Effector memory CD8-positive, alpha-beta T cell (primary cell): Measurements from ENCODE around the gene TBCE.

Experiments
- ATAC-seq: fragments of 150-1000 bp; cut with Tn5 transposase; replicated peaks from 2 replicates; pipeline ENCODE4 v1.10.0; 2021; ENCODE audit warnings: mild to moderate bottlenecking, moderate library complexity
- DNase-seq, 3 experiments: peaks; one replicate each; pipeline ENCODE4 v3.0.0; 2021
- H3K27ac Mint-ChIP-seq, 2 donors: one replicate each; pipeline ENCODE4 v1.8.0; 2022; ENCODE audit warnings: mild to moderate bottlenecking in 2 of 2, mixed read lengths in 2 of 2, moderate library complexity in 2 of 2
- H3K27me3 Mint-ChIP-seq, 2 donors: one replicate each; pipeline ENCODE4 v1.8.0; 2022; ENCODE audit warnings: mixed read lengths in 2 of 2
- H3K36me3 Mint-ChIP-seq: one replicate; pipeline ENCODE4 v1.8.0; 2022; ENCODE audit warnings: mild to moderate bottlenecking, moderate library complexity, mixed read lengths; ENCODE audit not compliant: insufficient read depth
- H3K4me1 Mint-ChIP-seq, 2 donors: one replicate each; pipeline ENCODE4 v1.8.0; 2022; ENCODE audit warnings: low read depth in 2 of 2, mixed read lengths in 2 of 2
- H3K4me3 Mint-ChIP-seq, 2 donors: one replicate each; pipeline ENCODE4 v1.8.0; 2022; ENCODE audit warnings: mild to moderate bottlenecking in 2 of 2, mixed read lengths in 2 of 2, moderate library complexity in 2 of 2
- H3K9me3 Mint-ChIP-seq, 2 donors: one replicate each; pipeline ENCODE4 v1.8.0; 2022; ENCODE audit warnings: mixed read lengths in 2 of 2

TBCE gene

GRCh38 chr1:235495030-235495429, 127.8 kb downstream of the TBCE start:
- ATAC-seq, result no peak
- no peak for DNase-seq
- no peak overlapping the region for H3K27ac Mint-ChIP-seq
- no peaks in the 10 kb centered on the region for H3K27me3 Mint-ChIP-seq
- no peaks in the 10 kb centered on the region for H3K9me3 Mint-ChIP-seq
- peaks cover 12% of the 10 kb centered on the region for H3K36me3 Mint-ChIP-seq
- no peak overlapping the region for H3K4me3 Mint-ChIP-seq
- peaks cover 7 to 14% of the 10 kb centered on the region in 2 donors for H3K4me1 Mint-ChIP-seq

GRCh38 chr1:235495551-235495950, 128.3 kb downstream of the TBCE start:
- Mint-ChIP-seq H3K27me3 (no peaks in the 10 kb centered on the region), H3K36me3 (peaks cover 9% of the 10 kb centered on the region), H3K9me3 (no peaks in the 10 kb centered on the region), H3K4me1 (peaks cover 7 to 14% of the 10 kb centered on the region in 2 donors), H3K27ac (no peak overlapping the region), H3K4me3 (no peak overlapping the region)
- DNase-seq (no peak), ATAC-seq (no peak)

GRCh38 chr1:235500971-235501540, 133.8 kb downstream of the TBCE start:
- H3K9me3 Mint-ChIP-seq, result no peaks in the 10 kb centered on the region
- H3K4me1 Mint-ChIP-seq, result peaks cover 15 to 31% of the 10 kb centered on the region in 2 donors
- DNase-seq (no peak), ATAC-seq (no peak)
- peaks cover 20% of the 10 kb centered on the region for H3K36me3 Mint-ChIP-seq
- H3K27ac Mint-ChIP-seq, result no peak overlapping the region
- H3K4me3 Mint-ChIP-seq, result no peak overlapping the region
- H3K27me3 Mint-ChIP-seq, result no peaks in the 10 kb centered on the region
